Retinal pigment epithelial cell (primary cell): Measurements from ENCODE around the gene SPI1.

Experiments
- DNase-seq: peaks from one replicate; pipeline ENCODE4 v3.0.0-alpha.2; 2010; ENCODE audit warnings: low read depth
- H3K4me3 ChIP-seq: 2 replicates; pipeline ENCODE4 v1.5.1; 2011; ENCODE audit warnings: mild to moderate bottlenecking, low read length, control low read depth, moderate library complexity
- CTCF ChIP-seq: conservative IDR thresholded peaks from 2 replicates; pipeline ENCODE4 v1.5.1; 2011; ENCODE audit warnings: low read depth, low read length, control low read depth, inconsistent platforms

SPI1 gene

GRCh38 chr11:47394322-47395222 is 16.2 kb upstream of the SPI1 start:
- DNase-seq, result no peak
- no peak overlapping the region for H3K4me3 ChIP-seq
- no peak for TF ChIP-seq CTCF

- no peak for DNase-seq
- TF ChIP-seq CTCF, result no peak
- no peak overlapping the region for H3K4me3 ChIP-seq
These were observed 15.6 kb upstream of the SPI1 start for GRCh38 chr11:47394050-47394321.

- no peak for TF ChIP-seq CTCF
- no peak overlapping the region for H3K4me3 ChIP-seq
- no peak for DNase-seq
These were observed 15.1 kb upstream of the SPI1 start for GRCh38 chr11:47393163-47394049.

GRCh38 chr11:47392546-47393162 is 14.3 kb upstream of the SPI1 start:
- no peak for TF ChIP-seq CTCF
- no peak for DNase-seq

GRCh38 chr11:47391711-47392432 is 13.5 kb upstream of the SPI1 start:
- H3K4me3 ChIP-seq, result no peak overlapping the region
- DNase-seq, result no peak
- TF ChIP-seq CTCF, result no peak

More at GRCh38 chr11:47392546-47393162, 14.3 kb upstream of the SPI1 start:
- no peak overlapping the region for H3K4me3 ChIP-seq

GRCh38 chr11:47391077-47391583 is 12.8 kb upstream of the SPI1 start:
- no peak overlapping the region for H3K4me3 ChIP-seq
- no peak for TF ChIP-seq CTCF
- DNase-seq, result no peak
